RWPE2 (cell line): Measurements from ENCODE around the gene GRIP1.

Source experiments
- ATAC-seq: fragments of 200-7000 bp; cut with Tn5 transposase; 3 replicates; pipeline ENCODE4 v1.9.1; 2021; ENCODE audit warnings: low read depth
- DNase-seq: peaks from one replicate; pipeline ENCODE4 v3.0.0-alpha.2; 2020; ENCODE audit warnings: low spot score
- H3K27ac ChIP-seq: fragments of 450-650 bp; 2 replicates; pipeline ENCODE4 v1.5.1; 2017; ENCODE audit warnings: mild to moderate bottlenecking; ENCODE audit not compliant: poor library complexity, severe bottlenecking
- H3K27me3 ChIP-seq: fragments of 250-450 bp; sonication (Bioruptor Pico); 2 replicates; pipeline ENCODE4 v1.5.1; 2021; ENCODE audit warnings: mild to moderate bottlenecking, moderate library complexity; ENCODE audit not compliant: insufficient read depth, poor library complexity, severe bottlenecking
- H3K36me3 ChIP-seq: fragments of 250-450 bp; sonication (Bioruptor Pico); 2 replicates; pipeline ENCODE4 v1.5.1; 2020; ENCODE audit warnings: low read depth, mild to moderate bottlenecking, moderate library complexity
- H3K4me1 ChIP-seq: fragments of 250-450 bp; sonication (Bioruptor Pico); 2 replicates; pipeline ENCODE4 v1.5.1; 2021; ENCODE audit warnings: mild to moderate bottlenecking, moderate library complexity; ENCODE audit not compliant: insufficient read depth, poor library complexity, severe bottlenecking
- H3K4me3 ChIP-seq: fragments of 250-450 bp; sonication (Bioruptor Pico); 2 replicates; pipeline ENCODE4 v1.5.1; 2021; ENCODE audit warnings: mild to moderate bottlenecking, moderate library complexity; ENCODE audit not compliant: severe bottlenecking
- H3K9me3 ChIP-seq: fragments of 250-450 bp; sonication (Bioruptor Pico); 2 replicates; pipeline ENCODE4 v1.5.1; 2021; ENCODE audit warnings: mild to moderate bottlenecking, moderate library complexity; ENCODE audit not compliant: severe bottlenecking
- CTCF ChIP-seq: fragments of 450-650 bp; IDR thresholded peaks from one replicate; pipeline ENCODE4 v1.5.1; 2017; ENCODE audit warnings: mild to moderate bottlenecking, moderate library complexity; ENCODE audit not compliant: poor library complexity, severe bottlenecking

Gene GRIP1

DNA sequence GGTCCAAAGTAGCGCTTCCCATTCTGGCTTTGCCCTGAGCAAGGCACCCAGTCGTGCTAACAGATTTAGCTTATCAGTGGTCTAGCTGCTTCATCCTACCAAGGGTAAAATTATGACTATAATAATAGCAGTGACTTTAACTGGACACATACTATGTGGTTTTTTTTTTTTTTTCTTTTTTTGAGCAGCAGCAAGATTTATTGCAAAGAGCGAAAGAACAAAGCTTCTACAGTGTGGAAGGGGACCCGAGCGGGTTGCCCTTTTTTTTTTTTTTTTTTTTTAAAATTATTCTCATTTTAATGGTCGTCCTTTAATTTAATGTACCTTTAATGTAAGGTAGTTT is 376.1 kb downstream of the GRIP1 start:
- Histone ChIP-seq H3K4me1 (peaks cover 10% of the 10 kb centered on the region), H3K36me3 (no peaks in the 10 kb centered on the region), H3K27ac (peak overlapping the region; percentile 26), H3K9me3 (no peaks in the 10 kb centered on the region), H3K4me3 (peak overlapping the region; percentile 47), H3K27me3 (no peaks in the 10 kb centered on the region)
- no peak for DNase-seq
- no peak for TF ChIP-seq CTCF
- no peak for ATAC-seq

DNA sequence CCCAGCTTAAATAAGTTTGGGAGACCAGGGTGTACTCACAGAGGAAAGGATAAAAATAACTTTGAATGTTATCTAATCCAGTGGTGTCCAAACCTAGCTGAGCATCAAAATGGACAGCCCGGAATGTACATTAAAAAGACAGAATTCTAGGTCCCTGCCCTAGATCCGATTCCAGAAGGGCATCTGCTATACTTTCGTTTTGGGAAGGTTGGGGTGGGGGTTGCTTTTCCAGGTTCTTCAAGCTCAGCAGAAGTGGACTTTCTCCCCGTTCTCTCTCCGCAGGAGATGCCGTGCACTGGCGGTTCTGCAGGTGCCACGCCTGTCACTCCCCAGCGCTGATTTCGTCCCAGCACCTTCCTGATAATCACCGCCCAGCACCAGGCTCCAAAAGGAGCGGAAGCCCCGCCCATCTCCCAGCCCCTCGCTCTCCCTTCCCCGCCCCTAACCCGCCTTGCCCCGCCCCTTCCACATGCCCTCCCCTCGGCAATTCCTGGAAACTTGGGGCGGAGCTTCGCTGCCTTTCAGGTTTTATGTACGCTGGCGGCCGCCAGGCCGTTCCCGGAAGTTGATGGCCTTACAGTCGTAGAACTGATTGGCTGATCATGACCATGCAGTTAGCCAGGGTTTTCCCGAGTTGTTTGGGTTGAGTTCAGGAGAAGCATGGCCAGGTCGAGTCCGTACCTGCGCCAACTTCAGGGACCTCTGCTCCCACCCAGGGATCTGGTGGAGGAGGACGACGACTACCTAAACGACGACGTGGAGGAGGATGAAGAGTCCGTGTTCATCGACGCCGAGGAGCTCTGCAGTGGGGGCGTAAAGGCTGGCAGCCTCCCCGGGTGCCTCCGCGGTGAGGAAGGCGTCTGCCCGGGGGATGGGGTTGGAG is 376.7 kb downstream of the GRIP1 start, which contains the start of gene HELB:
Gene HELB, plus strand, starts transcription at position 550 of the 883 bp plus-strand sequence. Its CDS starts 111 bp downstream, at position 661.
- Histone ChIP-seq H3K27me3 (no peaks in the 10 kb centered on the region), H3K4me3 (peak within 1 kb of the TSS; percentile 47), H3K4me1 (peaks cover 10% of the 10 kb centered on the region), H3K9me3 (no peaks in the 10 kb centered on the region), H3K36me3 (no peaks in the 10 kb centered on the region), H3K27ac (peak within 1 kb of the TSS; percentile 26)
- DNase-seq (peak; percentile 97), ATAC-seq (peak; percentile 95)
- TF ChIP-seq CTCF, result no peak

- no peak overlapping the region for H3K4me3 ChIP-seq
- H3K36me3 ChIP-seq, result no peaks in the 10 kb centered on the region
- ATAC-seq, result no peak
- no peaks in the 10 kb centered on the region for H3K4me1 ChIP-seq
- no peak overlapping the region for H3K27ac ChIP-seq
- no peaks in the 10 kb centered on the region for H3K9me3 ChIP-seq
- H3K27me3 ChIP-seq, result no peaks in the 10 kb centered on the region
- no peak for TF ChIP-seq CTCF
- no peak for DNase-seq
Measured at GRCh38 chr12:66297923-66298322, 381.0 kb downstream of the GRIP1 start.
